ENCODE measurements around the gene CST8. TPM values are rescaled to one million over a fixed set of nuclear protein-coding genes. Genes with fewer than 3 reads are reported as not detected.

The CST8 gene
- total RNA-seq, 1 donor from 2014 or later: not detected

- no peak for TF ChIP-seq CTCF (IDR thresholded peaks at IDR 0.05; ENCODE audit: unreplicated experiment)
- DNase-seq (ENCODE audit: low spot score): no peak
- no peaks in the 10 kb centered on the region for H3K4me1 Mint-ChIP-seq (ENCODE audit: unreplicated experiment)
- H3K27ac Mint-ChIP-seq (ENCODE audit: unreplicated experiment): no peak overlapping the region
- H3K9me3 Mint-ChIP-seq (ENCODE audit: unreplicated experiment): no peaks in the 10 kb centered on the region
- H3K36me3 Mint-ChIP-seq (ENCODE audit: low read depth, unreplicated experiment): no peaks in the 10 kb centered on the region
- no peak overlapping the region for H3K4me3 Mint-ChIP-seq (ENCODE audit: unreplicated experiment)
- no peaks in the 10 kb centered on the region for H3K27me3 Mint-ChIP-seq (ENCODE audit: unreplicated experiment)
Measured at GRCh38 chr20:23475395-23475794, 15.5 kb upstream of the CST8 start.

GRCh38 chr20:23476015-23476754 lies 14.7 kb upstream of the CST8 start:
- no peak overlapping the region for H3K4me3 Mint-ChIP-seq (ENCODE audit: unreplicated experiment)
- TF ChIP-seq CTCF (IDR thresholded peaks at IDR 0.05; ENCODE audit: unreplicated experiment): no peak
- H3K9me3 Mint-ChIP-seq (ENCODE audit: unreplicated experiment): no peaks in the 10 kb centered on the region

GRCh38 chr20:23477223-23477622 lies 13.7 kb upstream of the CST8 start:
- Mint-ChIP-seq H3K9me3 (ENCODE audit: unreplicated experiment) (no peaks in the 10 kb centered on the region), H3K4me3 (ENCODE audit: unreplicated experiment) (no peak overlapping the region), H3K4me1 (ENCODE audit: unreplicated experiment) (peaks cover 4% of the 10 kb centered on the region)

More at GRCh38 chr20:23476015-23476754, 14.7 kb upstream of the CST8 start:
- DNase-seq (ENCODE audit: low spot score): no peak
- no peaks in the 10 kb centered on the region for H3K27me3 Mint-ChIP-seq (ENCODE audit: unreplicated experiment)
- H3K4me1 Mint-ChIP-seq (ENCODE audit: unreplicated experiment): no peaks in the 10 kb centered on the region
- no peak overlapping the region for H3K27ac Mint-ChIP-seq (ENCODE audit: unreplicated experiment)
- H3K36me3 Mint-ChIP-seq (ENCODE audit: low read depth, unreplicated experiment): no peaks in the 10 kb centered on the region

GRCh38 chr20:23479043-23479442 lies 11.9 kb upstream of the CST8 start:
- H3K27me3 Mint-ChIP-seq (ENCODE audit: unreplicated experiment): no peaks in the 10 kb centered on the region
- H3K27ac Mint-ChIP-seq (ENCODE audit: unreplicated experiment): no peak overlapping the region
- H3K9me3 Mint-ChIP-seq (ENCODE audit: unreplicated experiment): no peaks in the 10 kb centered on the region
- no peaks in the 10 kb centered on the region for H3K36me3 Mint-ChIP-seq (ENCODE audit: low read depth, unreplicated experiment)
- no peak for TF ChIP-seq CTCF (IDR thresholded peaks at IDR 0.05; ENCODE audit: unreplicated experiment)
- no peak for DNase-seq (ENCODE audit: low spot score)
- H3K4me3 Mint-ChIP-seq (ENCODE audit: unreplicated experiment): no peak overlapping the region
- H3K4me1 Mint-ChIP-seq (ENCODE audit: unreplicated experiment): peaks cover 5% of the 10 kb centered on the region

More at GRCh38 chr20:23477223-23477622, 13.7 kb upstream of the CST8 start:
- H3K27ac Mint-ChIP-seq (ENCODE audit: unreplicated experiment): no peak overlapping the region
- no peaks in the 10 kb centered on the region for H3K27me3 Mint-ChIP-seq (ENCODE audit: unreplicated experiment)
- H3K36me3 Mint-ChIP-seq (ENCODE audit: low read depth, unreplicated experiment): no peaks in the 10 kb centered on the region
- TF ChIP-seq CTCF (IDR thresholded peaks at IDR 0.05; ENCODE audit: unreplicated experiment): no peak
- no peak for DNase-seq (ENCODE audit: low spot score)

GRCh38 chr20:23482138-23482537 lies 8.8 kb upstream of the CST8 start:
- Mint-ChIP-seq H3K4me3 (ENCODE audit: unreplicated experiment) (no peak overlapping the region), H3K9me3 (ENCODE audit: unreplicated experiment) (no peaks in the 10 kb centered on the region), H3K4me1 (ENCODE audit: unreplicated experiment) (peaks cover 5% of the 10 kb centered on the region), H3K27me3 (ENCODE audit: unreplicated experiment) (no peaks in the 10 kb centered on the region), H3K36me3 (ENCODE audit: low read depth, unreplicated experiment) (no peaks in the 10 kb centered on the region), H3K27ac (ENCODE audit: unreplicated experiment) (no peak overlapping the region)
- no peak for DNase-seq (ENCODE audit: low spot score)
- no peak for TF ChIP-seq CTCF (IDR thresholded peaks at IDR 0.05; ENCODE audit: unreplicated experiment)

Measured in endothelial cell (in vitro differentiated cells).